C4-2B (cell line): ENCODE results near the gene COL24A1.

ENCODE experiments used
- ZFX ChIP-seq: fragments of 450-650 bp; IDR thresholded peaks from 2 replicates; pipeline ENCODE4 v1.6.1; 2017
- TF ChIP-seq, protein P1 (sequence below): fragments of 450-650 bp; conservative IDR thresholded peaks from 2 replicates; pipeline ENCODE4 v1.5.1; 2017; ENCODE audit warnings: mild to moderate bottlenecking

- TF ChIP-seq, protein P1, sequence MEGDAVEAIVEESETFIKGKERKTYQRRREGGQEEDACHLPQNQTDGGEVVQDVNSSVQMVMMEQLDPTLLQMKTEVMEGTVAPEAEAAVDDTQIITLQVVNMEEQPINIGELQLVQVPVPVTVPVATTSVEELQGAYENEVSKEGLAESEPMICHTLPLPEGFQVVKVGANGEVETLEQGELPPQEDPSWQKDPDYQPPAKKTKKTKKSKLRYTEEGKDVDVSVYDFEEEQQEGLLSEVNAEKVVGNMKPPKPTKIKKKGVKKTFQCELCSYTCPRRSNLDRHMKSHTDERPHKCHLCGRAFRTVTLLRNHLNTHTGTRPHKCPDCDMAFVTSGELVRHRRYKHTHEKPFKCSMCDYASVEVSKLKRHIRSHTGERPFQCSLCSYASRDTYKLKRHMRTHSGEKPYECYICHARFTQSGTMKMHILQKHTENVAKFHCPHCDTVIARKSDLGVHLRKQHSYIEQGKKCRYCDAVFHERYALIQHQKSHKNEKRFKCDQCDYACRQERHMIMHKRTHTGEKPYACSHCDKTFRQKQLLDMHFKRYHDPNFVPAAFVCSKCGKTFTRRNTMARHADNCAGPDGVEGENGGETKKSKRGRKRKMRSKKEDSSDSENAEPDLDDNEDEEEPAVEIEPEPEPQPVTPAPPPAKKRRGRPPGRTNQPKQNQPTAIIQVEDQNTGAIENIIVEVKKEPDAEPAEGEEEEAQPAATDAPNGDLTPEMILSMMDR, result peak; percentile 95
- no peak for TF ChIP-seq ZFX
Observed at GRCh38 chr1:86018283-86018923, 138.2 kb downstream of the COL24A1 start.
